Loucy (cell line): ENCODE results near the gene BCL11B.

Experiments used
- H2AFZ ChIP-seq: fragments of 200-600 bp; sonication (generic); 2 replicates; pipeline ENCODE4 v1.6.0; 2016; ENCODE audit warnings: antibody characterized with exemption, mild to moderate bottlenecking, low read length, moderate library complexity
- H3F3A ChIP-seq: fragments of 200-600 bp; 2 replicates; pipeline ENCODE4 v1.6.0; 2016; ENCODE audit warnings: antibody characterized with exemption, low read depth, mild to moderate bottlenecking
- H3K27me3 ChIP-seq: fragments of 200-600 bp; sonication (generic); 2 replicates; pipeline ENCODE4 v1.6.1; 2014; ENCODE audit warnings: low read length, mild to moderate bottlenecking; ENCODE audit not compliant: insufficient read depth, poor library complexity, severe bottlenecking
- H3K36me3 ChIP-seq: fragments of 200-600 bp; sonication (generic); 2 replicates; pipeline ENCODE4 v1.6.1; 2016; ENCODE audit warnings: low read length; ENCODE audit not compliant: insufficient read depth
- H3K4me1 ChIP-seq: fragments of 200-600 bp; sonication (generic); 2 replicates; pipeline ENCODE4 v1.5.1; 2014; ENCODE audit warnings: low read length, mild to moderate bottlenecking; ENCODE audit not compliant: insufficient read depth, poor library complexity, severe bottlenecking
- H3K4me2 ChIP-seq: fragments of 200-600 bp; sonication (generic); 2 replicates; pipeline ENCODE4 v1.6.0; 2014; ENCODE audit warnings: antibody characterized with exemption, low read length, low read depth, mild to moderate bottlenecking; ENCODE audit not compliant: poor library complexity, severe bottlenecking
- H3K4me3 ChIP-seq: fragments of 200-600 bp; sonication (generic); 2 replicates; pipeline ENCODE4 v1.5.1; 2014; ENCODE audit warnings: low read length, mild to moderate bottlenecking, mixed read lengths; ENCODE audit not compliant: poor library complexity, severe bottlenecking
- H3K79me2 ChIP-seq: fragments of 200-600 bp; sonication (generic); 2 replicates; pipeline ENCODE4 v1.6.1; 2014; ENCODE audit warnings: low read length; ENCODE audit not compliant: insufficient read depth
- H3K9ac ChIP-seq: fragments of 200-600 bp; sonication (generic); 2 replicates; pipeline ENCODE4 v1.6.0; 2014; ENCODE audit warnings: mild to moderate bottlenecking, low read depth, low read length, moderate library complexity; ENCODE audit not compliant: poor library complexity, severe bottlenecking
- H3K9me2 ChIP-seq: fragments of 200-600 bp; sonication (generic); replicated peaks from 2 replicates; pipeline ENCODE4 v1.6.1; 2016; ENCODE audit warnings: low read depth, low read length, mixed read lengths
- H3K9me3 ChIP-seq: fragments of 200-600 bp; sonication (generic); 2 replicates; pipeline ENCODE4 v1.6.1; 2014; ENCODE audit warnings: mild to moderate bottlenecking, antibody characterized with exemption, low read length, low read depth; ENCODE audit not compliant: insufficient read depth
- H4K20me1 ChIP-seq: fragments of 200-600 bp; sonication (generic); 2 replicates; pipeline ENCODE4 v1.6.0; 2014; ENCODE audit warnings: antibody characterized with exemption, low read length, mild to moderate bottlenecking; ENCODE audit not compliant: insufficient read depth, poor library complexity, severe bottlenecking
- EZH2phosphoT487 ChIP-seq: fragments of 200-600 bp; IDR thresholded peaks from 2 replicates; pipeline ENCODE4 v1.6.1; 2018; ENCODE audit warnings: antibody characterized with exemption, mild to moderate bottlenecking, moderate library complexity, borderline replicate concordance
- TF ChIP-seq, protein P1 (sequence below): fragments of 200-600 bp; sonication (generic); conservative IDR thresholded peaks from 2 replicates; pipeline ENCODE4 v1.5.1; 2014; ENCODE audit warnings: mild to moderate bottlenecking, antibody characterized with exemption, low read length

BCL11B gene

DNA sequence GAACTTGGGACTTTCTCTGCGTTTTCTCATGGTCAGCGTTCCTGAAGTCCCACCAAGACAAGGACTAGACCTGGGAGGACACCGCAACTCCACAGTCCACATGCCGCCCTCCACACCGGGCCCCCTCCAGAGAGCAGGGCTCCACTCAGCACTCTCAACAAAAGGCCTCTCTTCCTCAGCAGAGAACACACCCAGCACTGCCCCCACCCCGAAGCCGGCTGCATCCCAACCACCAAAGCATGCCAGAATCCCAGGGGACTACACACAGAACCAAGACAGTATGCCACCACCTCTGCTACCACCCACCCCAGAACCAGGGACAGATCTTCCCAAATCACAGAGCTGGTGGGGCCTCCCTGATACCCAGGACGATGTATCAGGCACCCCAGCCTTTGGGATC, 88.3 kb downstream of the BCL11B start:
- TF ChIP-seq, protein P1, sequence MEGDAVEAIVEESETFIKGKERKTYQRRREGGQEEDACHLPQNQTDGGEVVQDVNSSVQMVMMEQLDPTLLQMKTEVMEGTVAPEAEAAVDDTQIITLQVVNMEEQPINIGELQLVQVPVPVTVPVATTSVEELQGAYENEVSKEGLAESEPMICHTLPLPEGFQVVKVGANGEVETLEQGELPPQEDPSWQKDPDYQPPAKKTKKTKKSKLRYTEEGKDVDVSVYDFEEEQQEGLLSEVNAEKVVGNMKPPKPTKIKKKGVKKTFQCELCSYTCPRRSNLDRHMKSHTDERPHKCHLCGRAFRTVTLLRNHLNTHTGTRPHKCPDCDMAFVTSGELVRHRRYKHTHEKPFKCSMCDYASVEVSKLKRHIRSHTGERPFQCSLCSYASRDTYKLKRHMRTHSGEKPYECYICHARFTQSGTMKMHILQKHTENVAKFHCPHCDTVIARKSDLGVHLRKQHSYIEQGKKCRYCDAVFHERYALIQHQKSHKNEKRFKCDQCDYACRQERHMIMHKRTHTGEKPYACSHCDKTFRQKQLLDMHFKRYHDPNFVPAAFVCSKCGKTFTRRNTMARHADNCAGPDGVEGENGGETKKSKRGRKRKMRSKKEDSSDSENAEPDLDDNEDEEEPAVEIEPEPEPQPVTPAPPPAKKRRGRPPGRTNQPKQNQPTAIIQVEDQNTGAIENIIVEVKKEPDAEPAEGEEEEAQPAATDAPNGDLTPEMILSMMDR, result no peak
- no peak for TF ChIP-seq EZH2phosphoT487
- H3K9me2 ChIP-seq, result no peaks in the 10 kb centered on the region
- H2AFZ ChIP-seq, result no peak overlapping the region
- no peaks in the 10 kb centered on the region for H3K4me1 ChIP-seq
- no peaks in the 10 kb centered on the region for H3K9me3 ChIP-seq
- H3K27me3 ChIP-seq, result no peaks in the 10 kb centered on the region
- H3K4me3 ChIP-seq, result no peak overlapping the region
- H3K9ac ChIP-seq, result no peak overlapping the region
- H4K20me1 ChIP-seq, result peaks cover 31% of the 10 kb centered on the region
- H3F3A ChIP-seq, result no peaks in the 10 kb centered on the region
- no peak overlapping the region for H3K4me2 ChIP-seq
- H3K36me3 ChIP-seq, result peaks cover 18% of the 10 kb centered on the region; the same call in 1 of the 2 replicates
- H3K79me2 ChIP-seq, result peaks cover 94% of the 10 kb centered on the region

DNA sequence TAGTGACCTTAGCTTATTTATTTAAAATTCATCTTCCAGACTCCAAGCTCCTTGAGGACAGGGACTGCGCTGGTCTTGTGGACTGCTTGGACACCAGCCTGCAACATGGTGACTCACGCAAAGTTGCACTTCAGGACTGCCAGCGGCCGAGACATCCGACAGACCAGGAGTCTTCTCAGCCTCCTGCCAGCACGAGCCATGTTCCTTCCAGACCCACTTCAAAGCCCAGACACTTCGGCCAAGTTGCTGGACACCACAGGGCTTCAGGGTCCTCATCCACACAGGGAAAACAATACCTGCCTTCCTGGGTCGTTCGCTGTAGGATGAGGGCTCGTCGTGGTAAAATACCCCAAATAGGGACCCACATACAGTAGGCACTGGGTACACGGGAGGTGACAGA, 88.7 kb downstream of the BCL11B start:
- Histone ChIP-seq H3F3A (no peaks in the 10 kb centered on the region), H3K4me1 (no peaks in the 10 kb centered on the region), H4K20me1 (peaks cover 35% of the 10 kb centered on the region), H3K4me3 (no peak overlapping the region), H3K27me3 (no peaks in the 10 kb centered on the region), H3K9ac (no peak overlapping the region), H3K79me2 (peaks cover 94% of the 10 kb centered on the region), H2AFZ (no peak overlapping the region), H3K9me3 (no peaks in the 10 kb centered on the region), H3K9me2 (no peaks in the 10 kb centered on the region), H3K4me2 (no peak overlapping the region), H3K36me3 (peaks cover 18% of the 10 kb centered on the region; the same call in 1 of the 2 replicates)
- TF ChIP-seq, protein P1, result no peak
- TF ChIP-seq EZH2phosphoT487, result no peak

DNA sequence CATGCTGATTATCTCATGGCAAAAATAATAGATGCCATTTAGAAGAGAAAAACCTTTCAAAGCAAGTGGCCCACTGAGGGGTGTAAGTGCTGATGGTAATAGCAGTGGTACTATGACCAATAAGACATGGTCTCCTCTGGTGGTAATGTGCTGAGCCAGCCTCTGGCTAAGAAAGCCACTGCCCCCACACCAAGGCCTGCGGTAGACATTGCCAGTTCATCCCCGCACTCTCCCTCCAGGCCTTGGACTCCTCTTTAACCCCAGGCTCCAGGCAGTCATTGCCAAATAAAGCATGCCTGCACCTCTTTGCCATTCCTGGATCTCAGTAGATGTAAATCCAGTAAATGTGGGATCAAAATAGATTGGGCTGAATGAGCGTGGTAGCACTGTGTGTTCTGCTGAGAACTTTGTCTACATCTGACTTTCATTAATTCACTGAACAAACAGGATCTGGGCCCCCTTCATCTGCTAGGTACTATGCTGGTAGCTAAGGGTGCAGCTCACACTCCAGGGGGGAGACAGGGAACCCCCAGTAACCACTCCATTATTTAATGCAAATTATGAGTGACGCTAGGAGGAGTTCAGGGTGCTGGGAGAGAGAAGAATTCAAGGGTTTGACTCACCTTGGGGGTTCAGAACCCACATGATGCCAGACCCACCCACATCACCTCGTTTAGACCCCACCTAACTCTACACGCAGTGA, 89.3 kb downstream of the BCL11B start:
- Histone ChIP-seq H2AFZ (no peak overlapping the region), H3K9me2 (no peaks in the 10 kb centered on the region), H3K79me2 (peaks cover 95% of the 10 kb centered on the region), H3K4me3 (no peak overlapping the region), H3K9me3 (no peaks in the 10 kb centered on the region), H3K4me1 (no peaks in the 10 kb centered on the region), H3F3A (no peaks in the 10 kb centered on the region), H3K27me3 (no peaks in the 10 kb centered on the region), H3K36me3 (peaks cover 16% of the 10 kb centered on the region; the same call in 1 of the 2 replicates), H4K20me1 (peaks cover 38% of the 10 kb centered on the region), H3K9ac (no peak overlapping the region), H3K4me2 (no peak overlapping the region)
- no peak for TF ChIP-seq EZH2phosphoT487
- TF ChIP-seq, protein P1, result no peak
